ENCODE measurements around the gene GRK5.
"Not testable (repeated sequence)": the region's sequence is repeated elsewhere in the genome, so short reads cannot be mapped to it uniquely, and the experiment has no call there.

Gene GRK5

DNA sequence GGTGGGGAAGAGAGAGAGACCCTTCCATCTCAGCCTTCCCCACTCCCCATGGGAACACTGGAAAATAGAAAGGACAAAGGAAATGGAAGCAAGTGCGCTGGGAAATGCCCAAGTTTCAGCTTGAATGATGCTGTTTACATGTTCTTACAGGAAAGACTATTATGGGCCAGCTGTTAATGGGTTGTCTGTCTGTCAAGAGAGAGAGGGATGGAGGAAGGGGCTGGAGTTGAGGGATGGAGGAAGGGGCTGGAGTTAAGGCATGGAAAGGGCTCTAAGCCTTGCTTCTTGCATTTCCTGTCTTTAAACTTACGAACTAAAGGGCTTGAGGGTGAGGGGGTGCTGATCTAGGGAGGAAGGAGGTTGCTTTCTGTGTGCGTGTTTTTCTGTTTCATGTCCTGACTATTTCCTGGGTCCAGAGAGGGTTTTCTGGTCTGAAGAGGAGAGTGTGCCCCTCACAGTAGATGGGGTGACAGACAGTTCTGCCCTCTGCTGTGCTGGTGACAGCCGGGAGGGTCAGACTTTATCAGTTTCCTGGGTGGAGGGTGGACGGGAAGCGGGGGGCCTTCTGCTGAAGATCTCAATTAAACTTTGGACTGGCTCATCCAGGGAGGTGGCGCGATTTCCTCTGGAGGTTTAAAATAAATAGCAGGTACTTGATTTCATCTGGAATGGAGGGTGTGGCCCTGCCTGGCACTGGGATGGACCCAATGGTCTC lies 30.5 kb downstream of the GRK5 start:
- no peaks in the 10 kb centered on the region for H3K9me2 ChIP-seq (replicated peaks; ENCODE audit: control insufficient read depth, low read length)
- 0 out of 2 replicates have a peak, but pooled peaks cover 4% of the 10 kb centered on the region for H3K27me3 ChIP-seq (ENCODE audit: control insufficient read depth, low read length)
- no peaks in the 10 kb centered on the region for H3F3A ChIP-seq (ENCODE audit: control insufficient read depth, insufficient read depth)
- TF ChIP-seq EZH2phosphoT487 (IDR thresholded peaks at IDR 0.05; ENCODE audit: borderline replicate concordance, low read length), result no peak
- TF ChIP-seq, protein P1, sequence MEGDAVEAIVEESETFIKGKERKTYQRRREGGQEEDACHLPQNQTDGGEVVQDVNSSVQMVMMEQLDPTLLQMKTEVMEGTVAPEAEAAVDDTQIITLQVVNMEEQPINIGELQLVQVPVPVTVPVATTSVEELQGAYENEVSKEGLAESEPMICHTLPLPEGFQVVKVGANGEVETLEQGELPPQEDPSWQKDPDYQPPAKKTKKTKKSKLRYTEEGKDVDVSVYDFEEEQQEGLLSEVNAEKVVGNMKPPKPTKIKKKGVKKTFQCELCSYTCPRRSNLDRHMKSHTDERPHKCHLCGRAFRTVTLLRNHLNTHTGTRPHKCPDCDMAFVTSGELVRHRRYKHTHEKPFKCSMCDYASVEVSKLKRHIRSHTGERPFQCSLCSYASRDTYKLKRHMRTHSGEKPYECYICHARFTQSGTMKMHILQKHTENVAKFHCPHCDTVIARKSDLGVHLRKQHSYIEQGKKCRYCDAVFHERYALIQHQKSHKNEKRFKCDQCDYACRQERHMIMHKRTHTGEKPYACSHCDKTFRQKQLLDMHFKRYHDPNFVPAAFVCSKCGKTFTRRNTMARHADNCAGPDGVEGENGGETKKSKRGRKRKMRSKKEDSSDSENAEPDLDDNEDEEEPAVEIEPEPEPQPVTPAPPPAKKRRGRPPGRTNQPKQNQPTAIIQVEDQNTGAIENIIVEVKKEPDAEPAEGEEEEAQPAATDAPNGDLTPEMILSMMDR (IDR thresholded peaks at IDR 0.05; ENCODE audit: low read depth, low read length, poor library complexity, severe bottlenecking), result no peak
- no peak overlapping the region for H3K27ac ChIP-seq (ENCODE audit: low read depth, low read length)
- H3K9me3 ChIP-seq (ENCODE audit: control insufficient read depth, insufficient read depth, low read length), result no peaks in the 10 kb centered on the region
- no peak overlapping the region; the same call in 1 of the 2 replicates for H3K4me2 ChIP-seq (ENCODE audit: low read length)
- H3K79me2 ChIP-seq (ENCODE audit: control insufficient read depth, low read length), result no peaks in the 10 kb centered on the region
- no peak overlapping the region for H3K4me3 ChIP-seq (ENCODE audit: low read length)
- H4K20me1 ChIP-seq (ENCODE audit: control insufficient read depth, insufficient read depth, low read depth, low read length), result no peaks in the 10 kb centered on the region
- H3K36me3 ChIP-seq (ENCODE audit: control insufficient read depth, low read length), result no peaks in the 10 kb centered on the region
- H3K4me1 ChIP-seq (ENCODE audit: control insufficient read depth, low read length), result peaks cover 20% of the 10 kb centered on the region

DNA sequence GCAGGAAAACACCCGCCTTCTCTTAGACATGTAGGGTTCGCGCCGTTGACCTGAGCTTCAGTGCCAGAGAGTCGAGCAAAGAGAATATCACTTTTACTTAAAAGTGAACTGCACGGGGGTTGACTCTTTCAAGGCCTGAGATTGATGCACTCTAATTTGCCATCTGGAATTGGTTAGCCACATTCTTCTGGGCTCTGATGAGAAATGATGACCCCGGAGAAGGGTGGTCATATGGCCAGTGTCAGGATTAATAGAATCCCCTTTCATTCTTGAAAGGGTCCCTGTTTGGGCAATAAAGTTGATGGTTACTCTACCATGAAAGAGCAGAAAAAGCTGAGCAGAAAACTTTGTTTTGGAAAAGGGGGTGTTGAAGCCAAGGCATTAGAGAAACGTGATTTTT lies 31.2 kb downstream of the GRK5 start:
- Histone ChIP-seq H3F3A (ENCODE audit: control insufficient read depth, insufficient read depth) (no peaks in the 10 kb centered on the region), H3K27me3 (ENCODE audit: control insufficient read depth, low read length) (0 out of 2 replicates have a peak, but pooled peaks cover 4% of the 10 kb centered on the region), H3K36me3 (ENCODE audit: control insufficient read depth, low read length) (no peaks in the 10 kb centered on the region), H3K79me2 (ENCODE audit: control insufficient read depth, low read length) (no peaks in the 10 kb centered on the region), H4K20me1 (ENCODE audit: control insufficient read depth, insufficient read depth, low read depth, low read length) (no peaks in the 10 kb centered on the region), H3K27ac (ENCODE audit: low read depth, low read length) (no peak overlapping the region), H3K9me2 (replicated peaks; ENCODE audit: control insufficient read depth, low read length) (no peaks in the 10 kb centered on the region), H3K4me1 (ENCODE audit: control insufficient read depth, low read length) (peaks cover 20% of the 10 kb centered on the region), H3K4me2 (ENCODE audit: low read length) (no peak overlapping the region), H3K9me3 (ENCODE audit: control insufficient read depth, insufficient read depth, low read length) (no peaks in the 10 kb centered on the region), H3K4me3 (ENCODE audit: low read length) (no peak overlapping the region)
- TF ChIP-seq, protein P1 (IDR thresholded peaks at IDR 0.05; ENCODE audit: low read depth, low read length, poor library complexity, severe bottlenecking), result no peak
- no peak for TF ChIP-seq EZH2phosphoT487 (IDR thresholded peaks at IDR 0.05; ENCODE audit: borderline replicate concordance, low read length)

DNA sequence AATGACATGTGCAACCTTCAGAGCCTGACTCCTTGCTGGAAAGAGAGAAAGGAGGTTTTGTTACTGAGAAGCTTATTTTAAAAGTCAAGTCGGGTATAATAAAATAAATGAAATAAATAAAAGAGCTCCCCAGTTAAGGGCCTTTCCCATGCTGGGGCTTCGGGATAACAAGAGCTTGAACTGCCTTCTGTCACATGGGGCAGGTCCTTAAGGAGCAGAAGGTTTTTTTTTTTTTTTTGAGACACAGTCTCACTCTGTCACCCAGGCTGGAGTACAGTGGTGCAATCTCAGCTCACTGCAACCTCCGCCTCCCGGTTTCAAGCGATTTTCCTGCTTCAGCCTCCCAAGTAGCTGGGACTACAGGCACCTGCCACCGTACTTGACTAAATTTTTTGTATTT lies 31.6 kb downstream of the GRK5 start:
- not testable (repeated sequence) for H3K9me2 ChIP-seq (replicated peaks; ENCODE audit: control insufficient read depth, low read length); H3K9me3 ChIP-seq (ENCODE audit: control insufficient read depth, insufficient read depth, low read length); H3K36me3 ChIP-seq (ENCODE audit: control insufficient read depth, low read length); H3K4me2 ChIP-seq (ENCODE audit: low read length); H3K4me3 ChIP-seq (ENCODE audit: low read length); H4K20me1 ChIP-seq (ENCODE audit: control insufficient read depth, insufficient read depth, low read depth, low read length); H3K79me2 ChIP-seq (ENCODE audit: control insufficient read depth, low read length); H3F3A ChIP-seq (ENCODE audit: control insufficient read depth, insufficient read depth); H3K27ac ChIP-seq (ENCODE audit: low read depth, low read length); H3K27me3 ChIP-seq (ENCODE audit: control insufficient read depth, low read length)
- H3K4me1 ChIP-seq (ENCODE audit: control insufficient read depth, low read length), result peaks cover 20% of the 10 kb centered on the region

DNA sequence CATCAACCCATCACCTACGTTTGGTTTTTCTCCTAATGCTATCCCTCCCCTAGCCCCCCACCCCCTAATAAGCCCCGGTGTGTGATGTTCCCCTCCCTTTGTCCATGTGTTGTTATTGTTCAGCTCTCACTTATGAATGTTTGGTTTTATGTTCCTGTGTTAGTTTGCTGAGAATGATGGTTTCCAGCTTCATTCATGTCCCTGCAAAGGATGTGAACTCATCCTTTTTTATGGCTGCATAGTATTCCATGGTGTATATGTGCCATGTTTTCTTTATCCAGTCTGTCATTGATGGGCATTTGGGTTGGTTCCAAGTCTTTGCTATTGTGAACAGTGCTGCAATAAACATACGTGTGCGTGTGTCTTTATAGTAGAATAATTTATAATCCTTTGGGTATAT lies 32.3 kb downstream of the GRK5 start:
- peaks cover 20% of the 10 kb centered on the region for H3K4me1 ChIP-seq (ENCODE audit: control insufficient read depth, low read length)
- not testable (repeated sequence) for H3K4me2 ChIP-seq (ENCODE audit: low read length); H3K27me3 ChIP-seq (ENCODE audit: control insufficient read depth, low read length); H3F3A ChIP-seq (ENCODE audit: control insufficient read depth, insufficient read depth); H3K9me2 ChIP-seq (replicated peaks; ENCODE audit: control insufficient read depth, low read length); H3K4me3 ChIP-seq (ENCODE audit: low read length); H3K27ac ChIP-seq (ENCODE audit: low read depth, low read length); H3K36me3 ChIP-seq (ENCODE audit: control insufficient read depth, low read length); H3K79me2 ChIP-seq (ENCODE audit: control insufficient read depth, low read length); H4K20me1 ChIP-seq (ENCODE audit: control insufficient read depth, insufficient read depth, low read depth, low read length); H3K9me3 ChIP-seq (ENCODE audit: control insufficient read depth, insufficient read depth, low read length)
